GM12891 (cell line): Measurements from ENCODE around the gene TASP1.
"Not testable (repeated sequence)": the region's sequence is repeated elsewhere in the genome, so short reads cannot be mapped to it uniquely, and the experiment has no call there.

Experiments
- POLR2A ChIP-seq: IDR thresholded peaks from 2 replicates; pipeline ENCODE4 v1.6.1; 2011; ENCODE audit warnings: low read depth, low read length, control low read depth
- POLR2AphosphoS5 ChIP-seq: IDR thresholded peaks from 2 replicates; pipeline ENCODE4 v1.6.1; 2011; ENCODE audit warnings: low read depth, low read length, control low read depth
- SPI1 ChIP-seq: IDR thresholded peaks from 2 replicates; pipeline ENCODE4 v1.6.1; 2011; ENCODE audit warnings: low read depth, low read length, control low read depth
- TAF1 ChIP-seq: IDR thresholded peaks from 2 replicates; pipeline ENCODE4 v1.6.1; 2011; ENCODE audit warnings: low read depth, low read length, control low read depth

- TF ChIP-seq POLR2A, POLR2AphosphoS5, TAF1, SPI1: not testable (repeated sequence)
Observed at GRCh38 chr20:13618456-13618855, 20.3 kb downstream of the TASP1 start.
